B cell (primary cell): ENCODE data around the gene LZTR1. TPM values are rescaled to one million over a fixed set of nuclear protein-coding genes. Genes with fewer than 3 reads are reported as not detected.
A peak's percentile ranks its signal among the peaks of the same experiment; 100 is the strongest.

ENCODE experiments used
- ATAC-seq: fragments of 200-7000 bp; cut with Tn5 transposase; one replicate; pipeline ENCODE4 v1.10.0; 2021; ENCODE audit warnings: low read depth, mild to moderate bottlenecking, moderate number of reproducible peaks, moderate library complexity
- CTCF ChIA-PET: fragments of 350-600 bp; sonication (Branson Sonifier 250); formaldehyde crosslinking; loops from one replicate; lab custom pipeline; 2021; ENCODE audit warnings: antibody characterized with exemption, inconsistent platforms; lab: Charles Lee
- POLR2A ChIA-PET: fragments of 350-600 bp; sonication (Branson Sonifier 250); formaldehyde crosslinking; loops from one replicate; lab custom pipeline; 2021; ENCODE audit warnings: antibody characterized with exemption; lab: Charles Lee
- DNase-seq: peaks from one replicate; pipeline ENCODE4 v3.0.0; 2013
- H2AFZ ChIP-seq: 2 replicates; pipeline ENCODE4 v1.6.1; 2012; ENCODE audit warnings: mild to moderate bottlenecking, low read depth, low read length; ENCODE audit not compliant: insufficient read depth, poor library complexity, severe bottlenecking
- H3K27ac ChIP-seq, 2 donors: 1 replicate in 1 of 2; 2 replicates in 1 of 2; pipeline ENCODE4 v1.5.1; 2012 to 2013; ENCODE audit warnings: low read length in 2 of 2, mild to moderate bottlenecking in 2 of 2, moderate library complexity in 1 of 2
- H3K27me3 ChIP-seq, 4 experiments: fragments of 200-600 bp in 1 of 4; sonication (generic) in 1 of 4; replicated peaks in 1 of 4; 1 replicate in 2 of 4; 2 replicates in 2 of 4; pipeline versions ENCODE4 v1.6.1 to v1.7.0; 2013 to 2016; ENCODE audit warnings: low read length in 3 of 4, mild to moderate bottlenecking in 2 of 4, mixed read lengths in 1 of 4, moderate library complexity in 1 of 4; ENCODE audit not compliant: insufficient read depth in 4 of 4, control insufficient read depth in 3 of 4; ENCODE audit errors: control extremely low read depth in 1 of 4
- H3K36me3 ChIP-seq, 2 experiments: replicated peaks in 1 of 2; 1 replicate in 1 of 2; 2 replicates in 1 of 2; pipeline versions ENCODE4 v1.6.1 to v1.7.1; 2013; ENCODE audit warnings: low read length in 1 of 2; ENCODE audit not compliant: insufficient read depth in 2 of 2, control insufficient read depth in 1 of 2; ENCODE audit errors: control extremely low read depth in 1 of 2, extremely low read depth in 1 of 2
- H3K4me1 ChIP-seq, 2 donors: fragments of 200-600 bp in 1 of 2; sonication (generic) in 1 of 2; 1 replicate in 1 of 2; 2 replicates in 1 of 2; pipeline versions ENCODE4 v1.5.1 to v1.6.1; 2013 to 2017; ENCODE audit warnings: low read length in 2 of 2; ENCODE audit not compliant: control insufficient read depth in 2 of 2, insufficient read depth in 2 of 2
- H3K4me2 ChIP-seq: replicated peaks from 2 replicates; pipeline ENCODE3; 2012; ENCODE audit warnings: mild to moderate bottlenecking, low read depth, low read length; ENCODE audit not compliant: poor library complexity, severe bottlenecking
- H3K4me3 ChIP-seq, 5 experiments: fragments of 200-600 bp in 1 of 5; sonication (generic) in 1 of 5; 1 replicate in 3 of 5; 2 replicates in 2 of 5; pipeline versions ENCODE4 v1.5.1 to v1.7.0; 2011 to 2016; ENCODE audit warnings: low read length in 4 of 5, mild to moderate bottlenecking in 4 of 5, low read depth in 2 of 5, control low read depth in 1 of 5, moderate library complexity in 1 of 5; ENCODE audit not compliant: insufficient read depth in 1 of 5; ENCODE audit errors: control extremely low read depth in 1 of 5, extremely low read depth in 1 of 5
- H3K79me2 ChIP-seq: fragments of 200-600 bp; sonication (generic); one replicate; pipeline ENCODE4 v1.6.0; 2016; ENCODE audit warnings: low read length; ENCODE audit not compliant: control insufficient read depth, insufficient read depth
- H3K9ac ChIP-seq: fragments of 200-600 bp; sonication (generic); 2 replicates; pipeline ENCODE4 v1.6.1; 2017; ENCODE audit warnings: mild to moderate bottlenecking, low read length, moderate library complexity
- H3K9me3 ChIP-seq, 3 donors: one replicate each; pipeline versions ENCODE4 v1.6.1 to v1.7.1; 2013; ENCODE audit warnings: low read length in 2 of 3; ENCODE audit not compliant: control insufficient read depth in 2 of 3, insufficient read depth in 1 of 3; ENCODE audit errors: control extremely low read depth in 1 of 3
- H4K20me1 ChIP-seq: 2 replicates; pipeline ENCODE4 v1.6.0; 2012; ENCODE audit warnings: mild to moderate bottlenecking, low read length; ENCODE audit not compliant: insufficient read depth, control insufficient read depth, poor library complexity, severe bottlenecking
- H3K27ac Mint-ChIP-seq: one replicate; pipeline ENCODE4 v1.8.0; 2021; ENCODE audit warnings: mixed read lengths
- H3K27me3 Mint-ChIP-seq: one replicate; pipeline ENCODE4 v1.8.0; 2021; ENCODE audit warnings: mixed read lengths
- H3K4me1 Mint-ChIP-seq: one replicate; pipeline ENCODE4 v1.8.0; 2021; ENCODE audit warnings: mixed read lengths
- H3K4me3 Mint-ChIP-seq: one replicate; pipeline ENCODE4 v1.8.0; 2021; ENCODE audit warnings: mixed read lengths
- H3K9me3 Mint-ChIP-seq: one replicate; pipeline ENCODE4 v1.8.0; 2022; ENCODE audit warnings: mixed read lengths; ENCODE audit not compliant: insufficient read depth
- CTCF ChIP-seq: fragments of 200-600 bp; IDR thresholded peaks from one replicate; pipeline ENCODE4 v1.8.0; 2022; ENCODE audit warnings: antibody characterized with exemption, mild to moderate bottlenecking
- EZH2 ChIP-seq: IDR thresholded peaks from 2 replicates; pipeline ENCODE4 v1.6.1; 2012; ENCODE audit warnings: borderline replicate concordance, low read depth, mild to moderate bottlenecking, moderate library complexity, low read length; ENCODE audit not compliant: insufficient read depth, poor library complexity, severe bottlenecking
- WGBS: methylation state at CpG from one replicate; pipeline ENCODE4 v1.1.5; 2013; ENCODE audit warnings: missing lambda C conversion rate; ENCODE audit not compliant: insufficient coverage; 5-methylcytosine and 5-hydroxymethylcytosine counted together
- intact Hi-C: fragments of 100-400 bp; cut with micrococcal nuclease; formaldehyde crosslinking; loops from one replicate; pipeline ENCODE4 v1.10.0; 2022
- polyA plus RNA-seq: library from polyadenylated mRNA; depleted of rRNA; stranded (reverse); fragments of >200 nt; gene quantifications from 2 replicates; pipeline ENCODE4 v1.2.3, GENCODE V29; 2012
- total RNA-seq, 2 donors: library from RNA; stranded (reverse); fragments of 120-200 nt in 1 of 2; gene quantifications; 1 replicate in 1 of 2; 2 replicates in 1 of 2; pipeline versions ENCODE4 v1.2.3 to v1.2.4, GENCODE V29; 2013 to 2022

Gene LZTR1
- total and polyA plus RNA-seq, 2 donors (not counting 1 experiment from before 2014, with no cell fraction given): 75.7 to 94.8 TPM

GRCh38 chr22:20995329-20996030 is 13.4 kb downstream of the LZTR1 start:
- no peaks in the 10 kb centered on the region for H3K27me3 Mint-ChIP-seq
- no peaks in the 10 kb centered on the region for H3K9me3 Mint-ChIP-seq
- no peak overlapping the region for H3K27ac ChIP-seq
- DNase-seq (no peak), ATAC-seq (no peak)
- peak overlapping the region; percentile 46 for H3K27ac Mint-ChIP-seq
- peaks cover 0 to 34% of the 10 kb centered on the region in 2 experiments for H3K36me3 ChIP-seq
- H2AFZ ChIP-seq: no peak overlapping the region
- no peak overlapping the region for H3K4me3 Mint-ChIP-seq
- H3K79me2 ChIP-seq: peaks cover 7% of the 10 kb centered on the region
- POLR2A ChIA-PET: no interaction called here
- H3K9me3 ChIP-seq: peaks cover 0 to 3% (median 0%) of the 10 kb centered on the region in 3 donors
- H4K20me1 ChIP-seq: peaks cover 22% of the 10 kb centered on the region
- TF ChIP-seq CTCF: no peak
- TF ChIP-seq EZH2: no peak
- CTCF ChIA-PET: no interaction called here
- H3K27me3 ChIP-seq: no peaks in the 10 kb centered on the region
- H3K4me3 ChIP-seq: no peak overlapping the region
- H3K9ac ChIP-seq: no peak overlapping the region
- H3K4me1 ChIP-seq: peaks cover 6 to 9% of the 10 kb centered on the region in 2 donors
- 94% methylated on average over 15 of the region's 23 CpGs for WGBS
- intact Hi-C loops: no loop called here
- H3K4me2 ChIP-seq: no peak overlapping the region
- H3K4me1 Mint-ChIP-seq: peaks cover 7% of the 10 kb centered on the region

GRCh38 chr22:20996031-20996410 is 13.9 kb downstream of the LZTR1 start:
- Histone ChIP-seq H3K79me2 (peaks cover 13% of the 10 kb centered on the region), H3K27ac (no peak overlapping the region), H3K27me3 (no peaks in the 10 kb centered on the region), H4K20me1 (peaks cover 24% of the 10 kb centered on the region), H3K4me2 (no peak overlapping the region), H3K36me3 (peaks cover 0 to 38% of the 10 kb centered on the region in 2 experiments), H3K9ac (no peak overlapping the region), H3K9me3 (peaks cover 0 to 5% (median 0%) of the 10 kb centered on the region in 3 donors), H2AFZ (no peak overlapping the region), H3K4me1 (peaks cover 11 to 15% of the 10 kb centered on the region in 2 donors), H3K4me3 (no peak overlapping the region)
- no peak for TF ChIP-seq EZH2
- TF ChIP-seq CTCF: no peak
- ATAC-seq (no peak), DNase-seq (no peak)
- no peaks in the 10 kb centered on the region for H3K9me3 Mint-ChIP-seq
- intact Hi-C loops: no loop called here
- H3K27me3 Mint-ChIP-seq: no peaks in the 10 kb centered on the region
- H3K27ac Mint-ChIP-seq: no peak overlapping the region
- over 99% methylated on average over 10 of the region's 10 CpGs for WGBS
- H3K4me3 Mint-ChIP-seq: no peak overlapping the region
- ChIA-PET CTCF (no interaction called here), POLR2A (no interaction called here)
- peaks cover 13% of the 10 kb centered on the region for H3K4me1 Mint-ChIP-seq
